ENCODE results near the gene ABCA9.

Gene ABCA9

DNA sequence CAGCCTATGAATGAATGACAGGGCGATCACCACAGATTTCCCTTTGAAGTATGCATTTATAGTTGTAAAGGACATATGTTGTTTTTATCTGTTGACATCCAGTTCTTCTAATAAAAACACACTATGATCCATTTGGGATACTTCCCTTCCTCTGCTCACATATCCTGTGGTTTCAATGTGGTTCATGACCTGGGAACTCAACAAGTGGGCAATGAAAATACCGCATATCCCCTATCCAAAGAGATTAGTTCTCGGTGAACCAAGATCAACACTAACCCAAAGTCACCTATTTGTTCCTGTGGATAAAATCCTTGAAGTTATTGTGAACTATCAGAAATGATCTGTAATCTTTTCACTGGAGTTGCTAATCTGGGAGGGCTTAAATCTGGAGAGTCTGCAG is 121.5 kb downstream of the ABCA9 start:
- no peak overlapping the region for H3K4me3 ChIP-seq (ENCODE audit: low read depth, low read length)
- TF ChIP-seq, protein P1, sequence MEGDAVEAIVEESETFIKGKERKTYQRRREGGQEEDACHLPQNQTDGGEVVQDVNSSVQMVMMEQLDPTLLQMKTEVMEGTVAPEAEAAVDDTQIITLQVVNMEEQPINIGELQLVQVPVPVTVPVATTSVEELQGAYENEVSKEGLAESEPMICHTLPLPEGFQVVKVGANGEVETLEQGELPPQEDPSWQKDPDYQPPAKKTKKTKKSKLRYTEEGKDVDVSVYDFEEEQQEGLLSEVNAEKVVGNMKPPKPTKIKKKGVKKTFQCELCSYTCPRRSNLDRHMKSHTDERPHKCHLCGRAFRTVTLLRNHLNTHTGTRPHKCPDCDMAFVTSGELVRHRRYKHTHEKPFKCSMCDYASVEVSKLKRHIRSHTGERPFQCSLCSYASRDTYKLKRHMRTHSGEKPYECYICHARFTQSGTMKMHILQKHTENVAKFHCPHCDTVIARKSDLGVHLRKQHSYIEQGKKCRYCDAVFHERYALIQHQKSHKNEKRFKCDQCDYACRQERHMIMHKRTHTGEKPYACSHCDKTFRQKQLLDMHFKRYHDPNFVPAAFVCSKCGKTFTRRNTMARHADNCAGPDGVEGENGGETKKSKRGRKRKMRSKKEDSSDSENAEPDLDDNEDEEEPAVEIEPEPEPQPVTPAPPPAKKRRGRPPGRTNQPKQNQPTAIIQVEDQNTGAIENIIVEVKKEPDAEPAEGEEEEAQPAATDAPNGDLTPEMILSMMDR (conservative IDR thresholded peaks at IDR 0.05; ENCODE audit: low read depth, low read length), result no peak
- DNase-seq (ENCODE audit: low read depth), result no peak

DNA sequence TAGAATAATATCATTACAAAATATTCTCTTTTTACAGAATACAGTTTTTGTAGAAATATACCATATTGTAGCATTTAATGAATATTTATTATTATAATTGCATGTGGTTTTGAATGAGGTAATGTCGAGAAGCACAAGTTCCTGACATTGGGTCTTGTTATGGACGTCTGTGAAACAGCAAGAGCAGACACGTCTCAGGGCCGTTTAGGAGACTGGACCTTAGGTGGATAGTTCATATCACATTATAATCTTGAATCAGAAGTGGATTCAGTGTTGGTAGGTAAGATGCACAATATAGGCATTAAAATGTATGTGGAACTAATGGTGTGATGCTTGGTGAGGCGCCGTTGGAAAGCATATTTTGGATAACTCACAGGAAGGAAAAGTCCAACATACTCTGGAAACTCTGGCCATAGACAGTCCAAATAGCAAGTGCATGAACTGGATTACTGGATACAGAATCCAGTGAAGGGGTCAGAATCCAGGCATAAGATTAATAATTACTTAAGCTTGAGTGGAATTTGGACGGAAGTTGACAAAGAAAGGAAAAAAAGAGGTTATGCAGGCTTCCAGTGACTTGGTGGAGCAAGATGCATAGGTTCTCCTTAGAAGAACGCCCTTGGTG is 122.7 kb downstream of the ABCA9 start:
- no peak overlapping the region for H3K4me3 ChIP-seq (ENCODE audit: low read depth, low read length)
- no peak for DNase-seq (ENCODE audit: low read depth)
- TF ChIP-seq, protein P1 (conservative IDR thresholded peaks at IDR 0.05; ENCODE audit: low read depth, low read length), result no peak

GRCh38 chr17:68927516-68927915 is 133.2 kb downstream of the ABCA9 start:
- H3K4me3 ChIP-seq (ENCODE audit: low read depth, low read length), result no peak overlapping the region
- no peak for DNase-seq (ENCODE audit: low read depth)
- TF ChIP-seq, protein P1 (conservative IDR thresholded peaks at IDR 0.05; ENCODE audit: low read depth, low read length), result no peak

DNA sequence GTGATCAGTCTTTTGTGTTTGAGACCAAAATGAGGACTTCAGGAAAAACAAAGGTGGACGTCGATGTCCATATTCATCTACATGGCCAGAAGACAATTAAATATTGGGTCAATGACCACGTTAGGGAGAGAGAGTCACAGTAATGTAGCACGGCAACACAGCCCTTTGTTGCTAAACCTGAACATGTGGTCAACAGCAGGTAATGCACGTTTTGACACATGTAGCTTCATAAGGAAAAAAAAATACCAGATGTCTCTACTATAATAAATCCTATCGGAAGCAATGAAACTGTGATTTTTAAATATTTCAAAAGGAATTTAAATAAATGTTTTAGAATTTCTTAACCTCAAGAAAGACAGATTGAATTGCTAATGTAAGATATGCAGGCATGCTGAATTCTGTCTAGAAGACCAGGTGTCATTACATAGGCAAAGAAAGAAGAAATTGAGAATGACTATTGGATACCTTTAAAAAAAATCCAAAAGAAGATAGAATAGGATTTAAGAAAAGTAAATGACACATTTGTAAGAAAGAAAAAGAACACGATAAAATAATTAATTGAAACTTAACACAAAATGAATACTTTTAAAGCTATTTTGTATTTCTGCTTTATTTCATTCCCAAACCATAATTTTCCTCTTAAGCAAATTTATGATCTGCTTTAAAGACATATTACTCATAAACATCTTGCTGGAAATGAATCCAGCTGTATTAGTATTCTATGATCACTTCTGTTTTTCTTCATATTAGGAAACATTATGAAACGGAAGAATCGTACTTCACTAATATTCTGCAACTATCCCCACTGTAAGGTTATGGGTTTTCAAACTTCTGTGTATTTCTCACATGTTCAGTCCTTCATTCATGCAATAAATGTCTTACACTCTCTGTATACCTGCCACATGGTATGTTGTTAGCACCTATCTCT is 135.7 kb downstream of the ABCA9 start:
- no peak overlapping the region for H3K4me3 ChIP-seq (ENCODE audit: low read depth, low read length)
- no peak for DNase-seq (ENCODE audit: low read depth)
- TF ChIP-seq, protein P1 (conservative IDR thresholded peaks at IDR 0.05; ENCODE audit: low read depth, low read length), result no peak
